BE2C (cell line): Measurements from ENCODE around the gene FOXN1.

Experiments
- DNase-seq: peaks from one replicate; pipeline ENCODE4 v3.0.0-alpha.2; 2020
- H3K27me3 ChIP-seq: fragments of 250-450 bp; sonication (Bioruptor Pico); 2 replicates; pipeline ENCODE4 v1.5.1; 2020; ENCODE audit warnings: mild to moderate bottlenecking
- H3K36me3 ChIP-seq: fragments of 250-450 bp; sonication (Bioruptor Pico); 2 replicates; pipeline ENCODE4 v1.5.1; 2020; ENCODE audit warnings: mild to moderate bottlenecking
- H3K4me1 ChIP-seq: fragments of 250-450 bp; sonication (Bioruptor Pico); 2 replicates; pipeline ENCODE4 v1.5.1; 2020
- H3K4me3 ChIP-seq: 2 replicates; pipeline ENCODE4 v1.5.1; 2011; ENCODE audit warnings: low read depth, low read length
- H3K9me3 ChIP-seq: fragments of 250-450 bp; sonication (Bioruptor Pico); 2 replicates; pipeline ENCODE4 v1.5.1; 2020
- TF ChIP-seq, protein P1 (sequence below): IDR thresholded peaks from 2 replicates; pipeline ENCODE4 v1.5.1; 2012; ENCODE audit warnings: mild to moderate bottlenecking, low read depth, low read length

The FOXN1 gene

DNA sequence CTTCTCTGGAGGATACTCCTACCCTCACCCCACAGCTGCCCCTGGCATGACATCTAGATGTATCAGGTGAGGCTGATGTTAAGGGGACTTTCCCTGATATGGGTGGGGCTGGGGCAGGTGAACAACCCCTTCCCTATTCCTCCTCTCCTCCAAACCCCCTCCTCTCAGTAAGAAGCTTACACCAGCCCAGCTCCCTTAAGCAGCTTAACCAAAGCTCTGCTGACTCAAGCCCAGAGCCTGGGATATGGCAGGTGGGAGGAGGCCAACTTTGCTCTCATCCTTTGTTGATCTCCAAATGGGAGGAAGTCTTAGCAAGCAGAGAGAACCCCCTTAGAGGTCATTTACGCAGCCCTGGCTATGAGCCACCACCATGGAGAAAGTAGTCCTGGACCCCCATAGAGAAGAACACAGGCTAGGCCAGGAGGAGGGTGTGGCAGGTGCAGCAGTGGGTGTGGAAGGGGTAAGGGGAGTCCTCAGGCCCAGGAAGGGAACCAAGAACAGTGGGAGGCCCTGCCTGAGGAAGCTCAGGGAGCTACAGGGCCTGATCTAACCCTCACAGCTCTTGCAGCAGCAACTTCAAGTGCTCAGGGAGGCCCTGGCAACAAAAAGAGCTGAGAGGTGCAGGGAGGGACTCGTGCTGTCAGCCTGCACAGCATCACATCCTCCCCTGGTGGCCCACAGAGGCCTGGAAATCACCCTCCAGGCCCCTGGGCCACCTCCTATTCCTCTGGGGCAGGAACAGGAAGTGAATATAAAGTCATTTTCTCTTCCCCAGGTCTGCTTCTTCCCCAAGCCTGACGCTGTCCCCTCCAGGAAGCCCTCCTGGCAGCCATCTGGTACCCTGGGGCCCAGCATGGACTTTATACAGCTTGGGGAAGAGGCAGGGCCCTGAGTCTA is 43.3 kb downstream of the FOXN1 start:
- no peaks in the 10 kb centered on the region for H3K27me3 ChIP-seq
- no peaks in the 10 kb centered on the region; the same call in 1 of the 2 replicates for H3K36me3 ChIP-seq
- no peak overlapping the region for H3K4me3 ChIP-seq
- H3K4me1 ChIP-seq: no peaks in the 10 kb centered on the region
- DNase-seq: no peak
- TF ChIP-seq, protein P1, sequence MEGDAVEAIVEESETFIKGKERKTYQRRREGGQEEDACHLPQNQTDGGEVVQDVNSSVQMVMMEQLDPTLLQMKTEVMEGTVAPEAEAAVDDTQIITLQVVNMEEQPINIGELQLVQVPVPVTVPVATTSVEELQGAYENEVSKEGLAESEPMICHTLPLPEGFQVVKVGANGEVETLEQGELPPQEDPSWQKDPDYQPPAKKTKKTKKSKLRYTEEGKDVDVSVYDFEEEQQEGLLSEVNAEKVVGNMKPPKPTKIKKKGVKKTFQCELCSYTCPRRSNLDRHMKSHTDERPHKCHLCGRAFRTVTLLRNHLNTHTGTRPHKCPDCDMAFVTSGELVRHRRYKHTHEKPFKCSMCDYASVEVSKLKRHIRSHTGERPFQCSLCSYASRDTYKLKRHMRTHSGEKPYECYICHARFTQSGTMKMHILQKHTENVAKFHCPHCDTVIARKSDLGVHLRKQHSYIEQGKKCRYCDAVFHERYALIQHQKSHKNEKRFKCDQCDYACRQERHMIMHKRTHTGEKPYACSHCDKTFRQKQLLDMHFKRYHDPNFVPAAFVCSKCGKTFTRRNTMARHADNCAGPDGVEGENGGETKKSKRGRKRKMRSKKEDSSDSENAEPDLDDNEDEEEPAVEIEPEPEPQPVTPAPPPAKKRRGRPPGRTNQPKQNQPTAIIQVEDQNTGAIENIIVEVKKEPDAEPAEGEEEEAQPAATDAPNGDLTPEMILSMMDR: no peak
- H3K9me3 ChIP-seq: no peaks in the 10 kb centered on the region

DNA sequence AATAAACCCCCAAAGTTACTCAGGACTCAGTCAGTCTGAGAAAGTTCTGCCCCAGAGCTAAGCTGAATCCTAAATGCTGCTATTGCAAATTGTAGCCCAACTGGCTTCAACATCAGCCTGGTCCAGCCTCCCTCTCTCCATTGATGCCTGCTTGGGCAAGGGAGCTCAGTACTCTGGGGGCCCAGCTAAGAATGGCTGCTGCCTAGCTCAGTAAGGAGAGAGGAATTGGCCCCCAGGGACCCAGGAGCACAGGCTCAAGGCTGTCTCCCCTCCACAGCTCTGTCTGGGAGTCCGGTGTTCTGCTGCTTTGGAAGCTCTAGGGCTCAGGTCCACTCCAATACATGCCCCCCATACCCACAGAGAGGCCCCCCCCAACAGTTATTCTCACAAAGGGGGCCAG is 44.7 kb downstream of the FOXN1 start:
- H3K4me3 ChIP-seq: no peak overlapping the region
- no peaks in the 10 kb centered on the region for H3K4me1 ChIP-seq
- no peaks in the 10 kb centered on the region for H3K27me3 ChIP-seq
- H3K36me3 ChIP-seq: no peaks in the 10 kb centered on the region; the same call in none of the 2 replicates
- TF ChIP-seq, protein P1: no peak
- no peak for DNase-seq
- H3K9me3 ChIP-seq: no peaks in the 10 kb centered on the region

DNA sequence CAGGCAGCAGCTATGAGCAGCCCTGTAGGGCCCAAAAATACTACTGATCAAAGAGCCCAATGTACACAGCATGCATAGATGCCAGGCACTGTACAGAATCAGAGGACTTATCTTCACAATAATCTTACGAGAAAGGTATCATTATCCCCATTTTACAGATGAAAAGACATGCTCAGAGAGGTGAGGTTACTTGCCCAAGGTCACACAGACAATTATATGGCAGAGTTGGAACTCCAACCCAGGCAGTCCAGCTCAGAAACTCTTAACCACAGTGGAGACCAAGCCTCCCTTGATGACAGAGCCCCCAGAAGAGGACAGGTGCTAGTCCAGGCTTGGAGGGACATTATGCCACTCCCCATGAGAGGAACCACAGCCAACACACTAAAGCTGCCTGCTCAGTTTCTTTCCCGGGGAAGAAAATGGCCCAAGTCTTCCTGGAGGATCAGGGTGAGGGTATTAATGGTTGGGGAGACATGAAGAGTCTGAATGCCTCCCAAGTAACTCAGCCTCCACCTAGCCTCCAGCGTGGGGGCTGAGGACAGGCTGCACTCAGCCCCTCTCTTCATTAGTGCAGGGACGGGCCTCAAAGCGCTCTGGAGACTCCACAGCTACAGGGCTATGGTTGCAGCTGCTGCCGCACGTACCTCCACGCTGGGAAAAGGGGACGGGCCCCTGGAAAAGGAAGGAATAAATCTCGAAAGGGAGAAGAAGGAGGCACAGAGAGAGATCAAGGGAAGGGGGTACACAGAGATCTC is 45.5 kb downstream of the FOXN1 start:
- Histone ChIP-seq H3K9me3 (no peaks in the 10 kb centered on the region), H3K4me3 (peak overlapping the region; percentile 63), H3K27me3 (no peaks in the 10 kb centered on the region), H3K36me3 (peaks cover 1% of the 10 kb centered on the region), H3K4me1 (no peaks in the 10 kb centered on the region)
- TF ChIP-seq, protein P1: no peak
- DNase-seq: no peak

DNA sequence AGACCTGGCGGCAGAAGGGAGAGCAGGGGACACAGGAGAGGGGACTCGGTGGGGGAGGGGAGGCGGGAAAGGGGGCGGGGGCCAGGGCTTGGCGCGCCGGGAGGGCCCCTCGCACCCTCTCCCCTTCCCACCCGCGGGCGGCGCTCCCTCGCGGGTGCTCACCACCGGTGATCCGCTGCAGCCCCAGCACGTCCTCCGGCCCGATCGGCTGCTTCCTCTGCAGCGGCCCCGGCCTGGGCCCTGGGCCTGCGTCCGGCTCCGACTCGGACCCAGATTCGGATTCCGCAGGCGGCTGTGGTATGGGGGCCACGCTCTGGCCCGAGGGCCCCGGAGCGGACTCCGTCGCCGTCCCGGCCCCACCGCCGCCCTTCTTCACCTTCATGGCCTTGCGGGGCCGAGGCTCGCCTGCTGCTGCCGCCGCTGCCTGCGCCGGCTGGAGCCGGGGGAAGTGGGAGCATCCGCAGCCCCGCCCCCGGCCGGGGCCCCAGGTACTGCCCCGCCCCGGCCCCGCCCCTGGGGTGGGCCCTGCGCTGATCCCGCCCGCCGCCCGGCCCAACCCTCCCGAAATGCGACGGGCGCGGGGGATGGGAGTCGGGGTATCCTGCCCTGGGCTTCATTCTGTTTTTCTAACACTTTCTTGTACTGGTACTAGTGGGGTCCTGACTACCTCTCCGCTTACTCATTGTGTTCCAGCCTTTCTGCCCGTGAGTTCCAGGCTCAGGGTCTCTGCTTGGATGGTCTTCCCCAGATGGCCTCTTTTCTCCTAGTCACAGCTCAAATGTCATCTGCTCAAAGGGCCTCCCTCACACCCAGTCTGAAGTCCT is 46.2 kb downstream of the FOXN1 start, which contains the start of gene UNC119:
Gene UNC119, minus strand, starts transcription at position 449 of the 824 bp plus-strand sequence. Its CDS starts 67 bp downstream, at position 382.
- Histone ChIP-seq H3K4me3 (peak within 1 kb of the TSS; percentile 63), H3K9me3 (no peaks in the 10 kb centered on the region), H3K27me3 (no peaks in the 10 kb centered on the region), H3K4me1 (no peaks in the 10 kb centered on the region), H3K36me3 (peaks cover 7% of the 10 kb centered on the region)
- DNase-seq: peak; percentile 76
- TF ChIP-seq, protein P1: no peak

DNA sequence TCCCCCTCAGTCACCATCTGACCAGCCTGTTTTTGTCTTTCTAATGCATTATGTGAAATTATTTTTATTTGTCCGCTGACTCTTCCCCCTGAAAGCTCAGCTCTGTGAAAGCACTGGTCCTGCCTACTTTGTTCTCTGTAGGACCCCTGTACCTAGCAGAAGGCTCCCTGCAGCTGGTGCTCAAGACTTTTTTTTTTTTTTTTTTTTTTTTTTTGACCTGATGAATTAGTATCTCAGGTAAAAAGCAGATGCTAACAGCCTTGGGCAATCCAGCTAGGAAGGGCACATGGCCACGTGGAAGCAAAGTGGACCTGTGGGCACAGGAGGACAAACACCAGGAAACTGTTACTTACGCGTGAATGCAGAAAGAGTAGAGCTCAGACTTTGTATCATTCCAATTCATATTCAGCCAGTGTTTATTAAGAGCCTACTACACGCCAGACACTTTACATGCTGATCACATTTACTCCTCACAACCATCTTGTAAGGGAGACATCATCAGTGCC is 46.9 kb downstream of the FOXN1 start:
- Histone ChIP-seq H3K4me1 (no peaks in the 10 kb centered on the region), H3K4me3 (no peak overlapping the region), H3K9me3 (no peaks in the 10 kb centered on the region), H3K27me3 (no peaks in the 10 kb centered on the region), H3K36me3 (peaks cover 7% of the 10 kb centered on the region)
- TF ChIP-seq, protein P1: no peak
- no peak for DNase-seq
